GM18502 (cell line): ENCODE results near the gene TBXAS1.
"Not testable (repeated sequence)": the region's sequence is repeated elsewhere in the genome, so short reads cannot be mapped to it uniquely, and the experiment has no call there.

Experiments
- ATAC-seq: cut with Tn5 transposase; IDR thresholded peaks from one replicate; pipeline ENCODE4 v1.9.1; 2021; ENCODE audit warnings: mild to moderate bottlenecking; ENCODE audit not compliant: unreplicated experiment, poor library complexity

The TBXAS1 gene

GRCh38 chr7:139908792-139909191 lies 79.7 kb downstream of the TBXAS1 start:
- no peak for ATAC-seq

GRCh38 chr7:139909379-139910050 lies 80.5 kb downstream of the TBXAS1 start:
- ATAC-seq: no peak

GRCh38 chr7:139913021-139913844 lies 84.2 kb downstream of the TBXAS1 start:
- no peak for ATAC-seq

GRCh38 chr7:139913845-139914135 lies 84.7 kb downstream of the TBXAS1 start:
- no peak for ATAC-seq

GRCh38 chr7:139914306-139915267 lies 85.5 kb downstream of the TBXAS1 start:
- ATAC-seq: no peak

GRCh38 chr7:139915268-139915863 lies 86.3 kb downstream of the TBXAS1 start:
- ATAC-seq: no peak

GRCh38 chr7:139915864-139916716 lies 87.0 kb downstream of the TBXAS1 start:
- peak; percentile 89 for ATAC-seq

GRCh38 chr7:139916717-139917395 lies 87.8 kb downstream of the TBXAS1 start:
- ATAC-seq: peak; percentile 77

GRCh38 chr7:139917851-139918250 lies 88.8 kb downstream of the TBXAS1 start:
- ATAC-seq: no peak

- no peak for ATAC-seq
Measured at GRCh38 chr7:139918480-139918879, 89.4 kb downstream of the TBXAS1 start.

GRCh38 chr7:139923090-139923489 lies 94.0 kb downstream of the TBXAS1 start:
- ATAC-seq: no peak

- ATAC-seq: no peak
Measured at GRCh38 chr7:139924461-139924860, 95.4 kb downstream of the TBXAS1 start.

- ATAC-seq: not testable (repeated sequence)
Measured at GRCh38 chr7:139929221-139929620, 100.2 kb downstream of the TBXAS1 start.

GRCh38 chr7:139930286-139930965 lies 101.4 kb downstream of the TBXAS1 start:
- no peak for ATAC-seq

GRCh38 chr7:139931190-139931934 lies 102.3 kb downstream of the TBXAS1 start:
- ATAC-seq: no peak

- no peak for ATAC-seq
Measured at GRCh38 chr7:139932531-139932930, 103.5 kb downstream of the TBXAS1 start.

- ATAC-seq: no peak
Measured at GRCh38 chr7:139936760-139937310, 107.8 kb downstream of the TBXAS1 start.
